ENCODE data around the gene ROR1.
"Not testable (repeated sequence)": the region's sequence is repeated elsewhere in the genome, so short reads cannot be mapped to it uniquely, and the experiment has no call there.

Gene ROR1

DNA sequence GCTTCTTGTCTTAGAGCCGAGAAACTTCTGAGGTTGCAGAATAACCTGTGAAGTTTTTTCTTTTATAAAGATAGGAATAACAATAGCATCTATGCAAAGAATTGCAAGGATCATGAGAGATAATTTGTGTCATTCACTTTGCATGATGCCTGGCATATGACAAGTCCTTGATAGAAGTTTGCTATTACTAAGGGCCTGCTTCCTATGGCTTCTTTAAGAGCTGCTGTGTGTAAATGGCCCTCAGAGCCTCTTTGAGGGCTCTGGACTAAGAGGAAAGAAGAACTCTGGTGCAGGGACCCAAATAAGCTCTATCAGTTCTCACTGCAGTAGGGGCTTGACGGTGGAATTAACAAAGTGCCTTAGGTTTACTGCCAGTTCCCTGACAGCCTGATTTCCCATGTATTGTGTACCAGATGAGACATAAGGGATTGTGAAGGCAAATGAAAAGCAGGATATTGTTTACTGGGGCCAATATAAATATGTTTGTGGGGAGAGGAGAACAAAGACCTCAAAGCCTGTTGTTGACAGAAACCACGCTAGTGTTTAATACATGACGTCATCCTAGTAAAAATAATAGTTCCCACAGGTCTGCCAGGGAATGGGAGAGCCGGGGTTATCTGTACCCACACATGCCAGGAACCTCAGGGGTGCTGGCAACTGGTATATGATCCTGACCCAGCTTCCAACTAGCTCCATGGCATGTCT, 298.4 kb downstream of the ROR1 start:
- no peak for DNase-seq

GRCh38 chr1:64073705-64074104, 299.9 kb downstream of the ROR1 start:
- no peak for DNase-seq

- DNase-seq, result no peak
Observed at GRCh38 chr1:64074767-64075166, 300.9 kb downstream of the ROR1 start.

GRCh38 chr1:64077281-64077940, 303.6 kb downstream of the ROR1 start:
- no peak for DNase-seq

- no peak for DNase-seq
Observed at GRCh38 chr1:64080941-64081562, 307.2 kb downstream of the ROR1 start.

- no peak for DNase-seq
Observed at GRCh38 chr1:64082459-64082858, 308.6 kb downstream of the ROR1 start.

- DNase-seq, result no peak
Observed at GRCh38 chr1:64084451-64084850, 310.6 kb downstream of the ROR1 start.

- DNase-seq, result no peak
Observed at GRCh38 chr1:64087768-64088167, 314.0 kb downstream of the ROR1 start.

- no peak for DNase-seq
Observed at GRCh38 chr1:64090436-64090835, 316.6 kb downstream of the ROR1 start.

DNA sequence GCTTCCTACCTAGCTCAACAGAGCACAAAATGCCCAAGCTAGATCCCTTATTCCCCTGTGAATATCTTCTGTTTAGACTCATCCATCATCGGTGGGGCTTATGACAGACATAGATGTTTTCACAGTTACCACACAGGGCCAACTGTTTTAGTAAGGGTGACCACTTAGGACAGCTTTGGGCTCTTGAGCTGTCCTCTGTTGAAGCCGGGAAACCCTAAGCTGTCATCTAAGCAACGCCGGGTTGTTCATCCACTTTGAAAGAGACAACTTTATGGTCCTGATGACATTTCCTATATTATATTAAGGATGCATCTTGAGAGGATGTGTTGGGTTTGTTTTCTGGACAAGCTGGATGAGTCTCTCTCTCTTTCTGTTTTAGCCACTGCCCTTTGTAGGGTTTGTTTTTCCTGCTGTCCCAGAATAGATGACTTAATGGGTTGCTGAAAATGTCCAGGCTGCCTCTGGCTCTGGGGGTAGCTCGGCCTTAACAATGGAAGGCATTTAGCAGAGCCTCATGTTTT, 319.1 kb downstream of the ROR1 start:
- DNase-seq, result no peak

- DNase-seq, result no peak
Observed at GRCh38 chr1:64093941-64094340, 320.1 kb downstream of the ROR1 start.

DNA sequence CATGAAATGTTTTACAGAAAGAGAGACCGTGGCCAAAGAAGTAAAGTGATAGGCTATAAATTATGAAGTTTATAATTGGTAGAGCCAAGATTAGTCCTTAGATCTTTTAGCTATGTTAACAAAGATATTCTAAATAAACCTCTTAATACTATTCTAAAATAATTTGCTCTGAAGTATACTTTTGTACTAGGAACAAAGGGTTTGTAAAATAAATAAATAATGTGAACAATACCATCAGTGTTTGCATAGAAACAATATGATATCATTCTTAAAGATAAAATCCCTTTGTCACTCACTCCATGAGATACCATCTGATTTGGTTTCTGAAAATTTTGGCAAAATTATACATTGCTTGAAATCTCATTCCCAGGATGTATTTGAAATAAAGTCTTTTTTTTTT, 322.0 kb downstream of the ROR1 start:
- no peak for DNase-seq

- no peak for DNase-seq
Observed at GRCh38 chr1:64097859-64098258, 324.0 kb downstream of the ROR1 start.

DNA sequence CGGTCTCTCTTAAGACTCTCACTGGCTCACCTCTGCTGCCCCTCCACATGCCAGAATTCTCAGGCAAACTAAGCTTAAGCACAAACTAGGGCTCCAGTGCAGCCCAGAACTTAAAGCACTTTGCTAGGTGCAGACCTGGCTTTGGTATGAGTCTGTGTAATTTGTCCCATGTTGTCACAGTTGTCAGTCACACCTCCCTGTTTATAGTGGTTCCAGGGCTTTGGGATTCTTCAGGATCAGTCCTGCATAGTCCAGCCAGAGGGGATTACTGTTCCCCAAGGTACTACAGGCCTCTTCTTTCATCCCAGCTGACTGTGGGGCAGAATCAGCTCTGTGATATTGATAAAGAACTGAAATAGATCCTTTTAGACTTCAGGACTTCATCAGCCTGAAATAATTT, 324.6 kb downstream of the ROR1 start:
- DNase-seq, result no peak

DNA sequence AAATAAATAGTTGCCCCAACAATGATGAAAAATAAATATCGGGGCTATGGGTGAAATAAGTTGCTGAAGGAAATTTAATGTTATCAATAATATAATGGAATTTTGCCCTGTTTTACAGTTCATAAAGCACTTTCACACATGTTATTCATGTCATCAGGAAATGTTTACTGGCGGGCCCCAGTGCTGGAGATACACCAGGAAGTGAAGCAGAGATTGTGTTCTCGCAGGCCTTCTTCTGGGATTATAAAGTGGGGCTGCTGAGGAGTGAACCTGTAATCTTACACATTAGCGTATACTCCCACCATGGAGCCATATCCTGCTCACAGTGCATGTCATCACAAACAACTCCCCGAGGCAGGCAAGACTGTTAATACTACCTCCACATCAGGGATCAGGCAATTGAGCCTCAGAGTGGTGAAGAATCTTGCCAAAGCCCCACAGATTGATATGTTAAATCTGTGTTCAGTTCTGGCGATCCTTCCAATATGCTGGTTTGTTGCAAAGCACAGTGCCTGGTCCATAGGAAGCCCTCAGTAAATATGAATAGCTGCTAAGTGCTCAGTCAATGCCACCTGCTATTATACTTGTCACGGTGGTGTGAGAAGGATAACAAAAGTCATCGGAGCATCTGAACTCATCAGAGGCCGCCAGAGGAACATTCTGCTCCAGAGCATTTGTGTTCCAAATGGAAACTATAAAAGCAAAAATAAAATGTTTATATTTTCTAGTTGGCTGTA, 325.2 kb downstream of the ROR1 start:
- no peak for DNase-seq

DNA sequence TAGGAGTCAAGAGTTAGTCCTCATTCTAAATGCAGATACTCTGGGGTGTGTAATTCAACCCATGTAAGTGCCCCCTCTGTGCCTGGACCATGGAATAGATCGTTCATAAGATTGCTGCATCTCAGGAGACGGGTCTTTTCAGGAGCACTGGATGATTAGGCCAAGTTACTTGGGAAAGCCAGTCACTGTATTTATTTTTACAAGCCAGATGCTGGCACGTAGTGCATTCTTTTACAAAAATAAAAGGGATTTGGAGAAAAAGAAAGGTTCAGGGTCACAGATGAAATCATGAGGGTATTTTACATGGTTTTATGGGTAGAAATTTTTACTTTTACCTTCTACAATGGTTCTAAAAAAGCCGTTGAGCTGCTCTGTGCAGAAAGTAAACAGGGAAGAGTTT, 327.0 kb downstream of the ROR1 start:
- no peak for DNase-seq

DNA sequence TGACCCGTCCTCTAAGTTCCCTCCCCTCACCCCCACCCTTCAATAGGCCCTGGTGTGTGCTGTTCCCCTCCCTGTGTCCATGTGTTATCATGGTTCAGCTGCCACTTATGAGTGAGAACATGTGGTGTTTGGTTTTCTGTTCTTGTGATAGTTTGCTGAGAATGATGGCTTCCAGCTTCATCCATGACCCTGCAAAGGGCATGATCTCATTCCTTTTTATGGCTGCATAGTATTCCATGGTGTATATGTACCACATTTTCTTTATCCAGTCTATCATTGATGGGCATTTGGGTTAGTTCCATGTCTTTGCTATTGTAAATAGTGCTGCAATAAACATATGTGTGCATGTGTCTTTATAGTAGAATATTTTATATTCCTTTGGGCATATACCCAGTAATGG, 330.8 kb downstream of the ROR1 start:
- DNase-seq, result not testable (repeated sequence)

GRCh38 chr1:64107118-64107519, 333.3 kb downstream of the ROR1 start:
- DNase-seq, result no peak

GRCh38 chr1:64107632-64108031, 333.8 kb downstream of the ROR1 start:
- no peak for DNase-seq

- DNase-seq, result no peak
Observed at GRCh38 chr1:64110924-64111777, 337.3 kb downstream of the ROR1 start.

GRCh38 chr1:64111787-64112186, 338.0 kb downstream of the ROR1 start:
- DNase-seq, result no peak

DNA sequence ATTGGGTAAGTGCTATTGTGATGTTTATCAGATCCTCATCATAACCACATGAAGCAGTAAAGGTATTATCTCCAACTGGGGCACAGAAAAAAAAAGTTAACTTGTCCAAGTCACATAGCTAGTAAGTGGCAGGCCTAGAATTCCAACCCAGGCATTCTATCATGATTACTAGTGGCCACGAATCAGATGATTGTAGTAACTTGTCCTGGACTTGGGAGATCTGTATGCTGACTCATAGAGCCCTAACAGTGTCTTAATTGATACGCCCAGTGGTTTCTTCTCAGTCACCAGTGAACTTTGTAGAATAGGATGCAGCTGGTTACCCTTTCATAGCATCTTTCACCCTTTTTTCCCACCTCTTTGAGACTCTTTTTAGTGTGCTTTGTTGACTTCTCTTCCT, 338.5 kb downstream of the ROR1 start:
- no peak for DNase-seq

Data from cerebellar nuclear complex (tissue), 1 donor.